Glomerular endothelial cell (primary cell): ENCODE results near the gene IP6K2. TPM values are rescaled to one million over a fixed set of nuclear protein-coding genes. Genes with fewer than 3 reads are reported as not detected.

Source experiments
- DNase-seq: peaks from one replicate; pipeline ENCODE4 v3.0.0-alpha.2; 2011; ENCODE audit warnings: low read depth, low spot score; ENCODE audit errors: extremely low read depth
- total RNA-seq: library from RNA; depleted of rRNA; stranded (reverse); fragments of >200 nt; gene quantifications from 2 replicates; pipeline ENCODE4 v1.2.3, GENCODE V29; 2015

The IP6K2 gene
- total RNA-seq, 1 donor from 2014 or later: 66.1 TPM

DNA sequence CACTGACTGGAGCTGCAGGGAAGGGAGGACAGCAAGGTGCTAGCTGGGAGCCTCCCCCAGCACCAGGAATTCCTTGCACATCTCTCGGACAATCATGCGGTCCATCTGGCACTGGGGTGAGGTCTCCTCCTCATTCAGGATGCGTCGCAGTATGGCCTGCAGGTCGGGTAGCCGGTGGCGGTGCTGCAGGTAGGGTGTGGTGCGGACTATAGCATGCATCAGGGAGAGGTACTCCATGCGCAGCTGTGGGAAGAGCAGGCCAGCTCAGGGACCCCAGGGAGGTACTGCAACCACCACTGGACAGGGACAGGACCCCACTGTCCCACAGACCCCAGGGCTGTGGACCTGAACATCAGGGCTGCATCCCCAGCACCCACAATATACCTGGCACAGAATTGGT, 42.5 kb downstream of the IP6K2 start:
- no peak for DNase-seq

DNA sequence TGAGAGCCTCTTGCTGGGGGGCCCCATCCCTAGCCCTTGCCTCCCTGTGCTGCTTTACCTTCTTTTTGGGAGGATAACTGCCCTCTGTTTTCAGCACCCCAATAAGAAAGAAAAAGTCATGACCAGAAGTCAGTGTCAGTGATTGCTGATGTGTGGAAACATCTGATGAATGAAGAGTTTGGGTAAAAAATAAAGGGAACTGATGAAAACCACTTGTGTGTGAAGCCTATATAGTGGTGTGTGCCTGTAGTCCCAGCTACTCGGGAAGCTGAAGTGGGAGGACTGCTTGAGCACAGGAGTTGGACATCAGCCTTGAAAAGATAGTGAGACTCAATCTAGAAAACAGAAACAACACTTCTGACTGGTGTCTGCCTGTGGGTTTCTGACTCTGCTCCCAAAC, 44.5 kb downstream of the IP6K2 start:
- DNase-seq: no peak

DNA sequence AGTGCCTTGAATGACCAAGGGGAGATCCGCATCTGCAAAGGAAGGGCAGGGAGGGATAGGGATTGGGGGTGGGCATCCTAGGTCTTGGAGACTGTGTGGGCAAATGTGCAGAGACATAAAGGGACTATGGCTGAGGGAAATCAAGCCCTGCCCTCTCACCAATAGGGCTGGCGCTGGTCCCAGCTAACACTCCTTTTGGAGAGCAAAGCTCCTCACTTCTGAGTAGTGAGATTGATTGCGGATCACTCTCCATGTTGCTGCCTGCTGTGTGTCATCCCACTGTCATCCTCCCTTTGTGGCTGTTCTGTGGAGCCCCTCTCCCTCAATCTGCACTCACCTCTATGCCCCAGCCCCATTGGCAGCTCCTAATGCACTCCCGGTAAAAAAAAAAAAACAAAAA, 52.1 kb downstream of the IP6K2 start:
- DNase-seq: no peak

DNA sequence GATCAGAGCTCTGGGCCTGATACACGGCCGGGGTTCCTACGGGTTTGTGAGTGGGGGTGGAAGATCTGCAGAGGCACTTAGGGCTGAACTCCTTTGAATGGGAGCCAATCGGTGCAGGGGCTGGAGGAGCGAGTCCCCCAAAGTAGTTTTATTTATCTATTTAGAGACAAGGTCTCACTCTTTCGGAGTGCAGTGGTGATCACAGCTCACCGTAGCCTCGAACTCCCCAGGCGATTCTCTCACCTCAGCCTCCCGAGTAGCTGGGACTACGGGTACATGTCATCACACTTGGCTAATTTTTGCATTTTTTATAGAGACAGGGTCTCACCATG, 52.7 kb downstream of the IP6K2 start:
- no peak for DNase-seq

DNA sequence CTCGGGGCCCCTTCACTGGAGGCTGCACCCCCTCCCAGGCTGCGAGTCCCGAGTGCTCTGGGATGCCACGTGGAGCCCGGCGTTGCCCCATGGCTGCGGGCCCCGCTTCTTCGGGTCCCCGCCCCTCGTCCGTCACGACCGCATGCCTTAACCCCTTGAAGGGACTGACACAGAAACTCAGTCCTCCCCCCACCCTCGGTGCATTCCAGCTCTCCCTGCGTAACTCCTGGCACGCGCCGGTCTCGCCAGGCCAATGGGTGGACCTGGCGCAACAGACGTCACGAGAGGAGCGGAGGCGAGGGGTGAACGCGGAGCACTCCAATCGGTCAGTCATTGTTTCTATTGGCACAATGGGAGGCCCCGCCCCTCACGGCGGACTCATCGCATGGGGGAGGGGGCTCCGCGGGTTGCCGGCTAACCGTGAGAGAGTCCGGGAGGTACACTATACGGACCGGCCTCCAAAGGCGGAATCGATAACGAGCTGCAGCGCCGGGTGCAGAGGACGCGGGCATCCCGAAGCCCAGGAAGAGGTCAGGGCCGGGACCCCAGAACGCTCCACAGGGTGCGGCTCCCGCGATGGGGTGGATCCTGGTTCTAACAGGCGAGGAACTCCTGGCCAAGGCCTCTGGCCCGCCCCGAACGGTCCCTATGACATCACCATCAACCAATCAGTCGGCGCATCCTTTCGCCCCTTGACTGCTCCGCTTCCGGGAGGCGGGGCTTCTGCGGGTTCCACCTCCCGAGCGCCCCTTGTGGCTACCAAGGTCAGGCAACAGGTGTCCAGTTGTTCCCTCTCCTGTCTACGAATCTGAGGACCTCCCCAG, 53.3 kb downstream of the IP6K2 start:
- peak; percentile 77 for DNase-seq

DNA sequence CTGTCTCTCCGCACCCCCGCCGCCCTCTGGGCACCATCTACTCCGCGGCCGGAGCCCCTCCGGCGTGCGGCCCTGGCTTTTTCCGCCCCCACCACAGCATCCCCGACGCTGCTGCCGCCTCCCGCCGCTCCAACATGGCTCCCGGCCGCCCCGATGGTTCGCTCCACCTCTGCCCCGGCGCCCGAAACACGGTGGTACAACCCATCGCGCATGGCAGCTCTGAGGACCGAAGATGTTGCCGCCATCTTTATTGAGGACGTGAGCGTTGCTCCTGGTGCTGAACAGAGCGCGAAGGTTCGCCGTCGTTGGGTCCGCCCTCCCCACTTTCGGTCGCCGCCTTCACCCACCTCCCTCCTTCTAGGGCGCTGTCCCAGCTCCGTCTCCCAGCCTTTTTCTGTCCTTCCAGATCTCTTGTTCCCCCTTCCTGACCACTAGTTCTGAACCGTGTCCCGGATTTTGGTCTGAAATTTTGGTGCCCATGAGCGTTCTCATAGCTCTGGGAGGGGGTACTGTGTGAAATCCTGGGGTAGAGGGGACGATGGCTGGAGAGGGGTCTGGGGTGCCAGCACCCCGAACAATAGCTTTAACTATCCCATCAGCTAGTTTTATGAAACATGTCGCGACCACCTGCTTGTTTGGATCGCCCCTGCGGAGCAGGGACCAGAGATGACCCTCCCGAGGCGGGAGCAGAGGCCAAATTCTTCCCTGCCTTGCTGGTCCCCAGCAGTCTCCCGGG, 54.1 kb downstream of the IP6K2 start, which contains the start of gene CELSR3:
CELSR3 (minus strand) TSS at position 134 of the 736 bp plus-strand sequence. CDS start 252 bp downstream, outside the sequence.
- DNase-seq: no peak

DNA sequence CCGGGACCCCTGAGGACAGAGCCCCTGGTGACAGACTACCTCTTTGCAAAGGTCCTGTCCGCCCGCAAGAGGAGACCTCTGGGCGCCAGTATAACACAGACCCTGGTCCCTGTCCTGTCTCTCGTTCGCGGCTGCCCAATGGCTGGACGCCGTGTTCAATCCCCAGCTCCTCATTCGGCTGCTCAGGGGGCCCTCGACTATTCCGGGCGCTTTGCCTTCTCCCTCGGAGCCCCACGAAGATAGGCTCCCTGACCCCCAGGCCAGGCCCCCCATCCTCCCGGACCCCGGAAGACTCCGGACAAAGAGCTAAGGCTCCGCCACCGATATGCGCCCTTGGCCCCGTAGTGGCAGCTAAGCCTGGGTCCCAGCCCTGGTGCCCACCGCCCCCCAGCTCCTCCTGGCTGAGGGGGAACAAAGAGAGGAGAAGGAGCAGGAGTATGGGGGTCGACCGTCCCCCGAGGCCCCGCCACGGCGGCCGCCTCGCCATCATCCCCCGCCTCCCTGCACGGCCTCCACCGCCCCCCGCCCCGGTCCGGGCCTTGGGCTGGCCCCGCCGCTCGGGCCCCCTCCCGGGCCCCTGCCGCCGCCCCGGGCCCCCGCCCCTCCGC, 54.8 kb downstream of the IP6K2 start:
- DNase-seq: no peak

DNA sequence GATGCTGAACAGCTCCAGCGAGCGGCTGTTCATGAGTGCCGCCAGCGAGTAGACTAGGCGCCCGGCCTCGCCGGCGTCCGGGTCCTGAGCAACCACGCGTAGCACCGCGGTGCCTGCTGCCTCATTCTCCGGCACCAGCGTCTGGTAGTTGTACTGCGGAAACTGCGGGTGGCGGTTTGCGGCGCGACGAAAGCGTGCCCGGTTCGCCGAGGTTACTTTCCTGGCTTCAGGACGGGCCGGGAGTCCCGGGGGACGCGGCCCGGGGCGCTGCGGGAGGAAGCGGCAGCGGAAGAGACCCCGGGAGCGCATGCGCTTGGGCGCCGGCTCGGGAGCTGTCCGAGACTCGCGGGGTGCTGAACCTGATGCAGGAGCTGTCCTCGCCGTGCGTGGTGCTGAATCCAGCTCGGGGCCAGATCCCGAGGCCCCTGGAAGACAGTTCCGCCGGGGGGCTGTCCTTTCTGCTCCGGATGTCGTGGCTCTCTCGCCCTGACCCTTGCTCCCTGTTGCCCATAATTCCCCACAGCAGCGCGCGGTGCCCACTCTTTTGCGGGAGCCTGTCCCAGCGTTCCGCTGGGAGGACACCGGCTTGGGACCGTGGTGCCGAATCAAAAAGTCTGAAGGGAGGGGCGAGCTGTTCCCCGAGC, 55.4 kb downstream of the IP6K2 start:
- DNase-seq: no peak

DNA sequence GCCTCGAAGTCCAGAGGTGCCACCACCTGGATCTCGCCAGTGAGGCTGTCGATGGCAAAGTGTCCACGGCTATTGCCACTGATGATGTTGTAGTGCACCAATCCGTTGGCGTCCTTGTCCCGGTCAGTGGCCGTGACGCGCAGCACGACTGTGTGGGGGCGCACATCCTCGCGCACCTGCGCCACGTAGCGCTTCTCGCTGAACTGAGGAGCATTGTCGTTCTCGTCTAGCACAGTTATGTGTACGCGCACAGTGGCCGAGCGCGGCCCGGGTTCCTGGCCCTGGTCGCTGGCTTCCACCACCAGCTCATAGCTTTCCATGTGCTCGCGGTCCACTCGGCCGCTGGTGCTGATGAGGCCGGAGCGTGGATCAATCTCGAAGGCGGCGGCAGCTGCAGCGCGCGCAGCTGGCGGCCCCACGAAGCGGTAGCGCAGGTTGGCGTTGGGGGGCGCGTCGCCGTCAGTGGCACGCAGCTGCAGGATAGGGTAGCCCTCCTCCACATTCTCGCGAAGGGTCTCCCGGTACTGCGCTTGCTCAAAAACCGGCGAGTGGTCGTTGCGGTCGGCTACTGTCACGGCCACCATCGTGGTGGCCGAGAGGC, 56.1 kb downstream of the IP6K2 start:
- no peak for DNase-seq

DNA sequence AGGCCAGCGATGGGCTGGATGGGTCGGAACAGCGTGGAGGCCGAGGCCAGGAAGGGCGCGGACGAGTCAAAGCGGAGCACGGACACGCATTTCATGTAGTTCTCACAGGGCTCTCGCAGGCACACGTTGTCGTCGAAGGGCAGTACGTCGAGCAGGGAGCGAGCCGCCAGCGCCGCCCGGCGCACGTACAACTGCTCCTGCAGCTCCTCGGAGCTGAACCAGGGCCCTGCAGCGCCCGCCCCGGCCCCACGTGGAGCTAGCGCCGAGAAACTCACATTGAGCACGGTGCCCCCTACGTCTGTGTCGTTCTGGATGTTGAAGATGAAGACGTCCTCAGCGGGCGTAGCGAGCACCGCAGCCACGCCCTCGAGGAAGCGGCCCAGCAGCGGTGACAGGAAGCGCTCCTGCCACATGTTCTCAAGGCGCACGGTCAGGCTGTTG, 60.2 kb downstream of the IP6K2 start:
- DNase-seq: no peak

DNA sequence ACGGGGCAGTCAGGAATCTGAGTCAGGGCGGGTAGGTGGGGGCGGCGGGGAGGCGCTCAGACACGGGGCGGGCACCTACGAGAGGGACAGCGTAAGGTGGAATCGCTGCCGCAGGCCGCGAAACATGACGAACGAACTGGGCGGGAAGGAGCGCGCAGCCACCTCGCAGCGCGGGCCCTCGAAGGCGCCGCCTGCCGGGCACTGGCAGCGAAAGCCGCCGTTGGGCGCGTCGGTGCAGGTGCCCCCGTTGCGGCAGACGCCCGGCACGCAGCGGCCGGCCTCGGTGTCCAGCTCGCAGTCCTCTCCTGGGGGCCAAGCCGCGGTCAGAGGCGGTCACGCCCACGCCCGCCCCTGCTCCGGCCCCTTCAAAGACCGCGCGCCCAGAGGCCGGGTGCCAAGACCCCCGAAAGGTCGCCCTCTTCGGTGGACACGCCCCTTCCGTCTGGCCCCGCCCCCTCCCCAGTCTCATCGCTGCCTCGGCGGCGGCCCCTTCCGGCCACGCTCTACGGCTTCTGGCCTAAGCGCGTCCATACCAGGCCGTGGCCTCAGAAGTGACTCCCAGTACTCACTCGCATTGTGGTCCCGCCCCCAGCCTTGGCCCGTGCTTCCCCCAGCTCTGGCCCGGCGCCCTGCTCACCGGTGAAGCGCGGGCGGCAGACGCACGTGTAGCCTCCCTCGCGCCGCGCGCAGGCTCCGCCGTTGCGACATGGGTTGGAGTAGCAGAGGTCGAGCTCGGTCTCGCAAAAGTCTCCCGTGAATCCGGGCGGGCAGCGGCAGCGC, 60.8 kb downstream of the IP6K2 start:
- DNase-seq: no peak

DNA sequence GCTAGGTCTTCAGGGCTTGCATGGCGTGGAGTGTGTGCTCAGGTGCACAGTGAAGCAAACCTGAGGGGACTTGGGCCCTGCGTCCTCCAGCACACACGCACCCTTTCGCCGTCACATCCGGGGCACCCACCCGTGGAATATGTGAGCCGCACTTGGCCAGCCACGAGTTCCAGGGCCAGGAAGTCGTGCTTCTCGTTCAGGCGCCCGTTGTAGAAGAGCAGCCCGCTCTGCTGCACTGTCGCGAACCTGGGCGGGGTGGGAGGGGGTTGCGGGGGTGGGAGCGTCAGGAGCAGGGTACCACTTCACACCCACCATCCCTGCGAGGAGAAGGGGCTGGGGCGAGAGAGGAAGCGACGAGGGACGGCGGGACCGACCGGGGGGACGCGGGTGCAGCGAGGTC, 61.4 kb downstream of the IP6K2 start:
- DNase-seq: no peak

DNA sequence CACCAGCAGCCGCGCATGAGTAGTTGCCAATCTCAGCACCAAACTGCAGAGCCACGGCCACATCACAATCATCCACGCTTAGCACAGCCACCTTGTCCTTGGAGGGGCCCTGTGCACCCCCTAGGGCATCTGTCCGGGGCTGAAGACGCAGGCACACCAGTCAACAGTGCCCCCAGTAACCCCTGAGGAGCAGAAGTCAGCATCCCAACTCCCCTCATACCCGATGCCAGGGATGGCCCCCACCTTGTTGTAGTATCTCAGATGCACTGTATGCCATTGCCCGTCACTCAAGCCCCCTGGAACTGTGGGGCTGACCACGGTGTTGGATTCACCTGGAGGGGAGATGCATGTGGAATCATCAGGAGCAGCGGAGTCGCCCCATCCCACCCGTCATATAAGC, 62.0 kb downstream of the IP6K2 start:
- no peak for DNase-seq

DNA sequence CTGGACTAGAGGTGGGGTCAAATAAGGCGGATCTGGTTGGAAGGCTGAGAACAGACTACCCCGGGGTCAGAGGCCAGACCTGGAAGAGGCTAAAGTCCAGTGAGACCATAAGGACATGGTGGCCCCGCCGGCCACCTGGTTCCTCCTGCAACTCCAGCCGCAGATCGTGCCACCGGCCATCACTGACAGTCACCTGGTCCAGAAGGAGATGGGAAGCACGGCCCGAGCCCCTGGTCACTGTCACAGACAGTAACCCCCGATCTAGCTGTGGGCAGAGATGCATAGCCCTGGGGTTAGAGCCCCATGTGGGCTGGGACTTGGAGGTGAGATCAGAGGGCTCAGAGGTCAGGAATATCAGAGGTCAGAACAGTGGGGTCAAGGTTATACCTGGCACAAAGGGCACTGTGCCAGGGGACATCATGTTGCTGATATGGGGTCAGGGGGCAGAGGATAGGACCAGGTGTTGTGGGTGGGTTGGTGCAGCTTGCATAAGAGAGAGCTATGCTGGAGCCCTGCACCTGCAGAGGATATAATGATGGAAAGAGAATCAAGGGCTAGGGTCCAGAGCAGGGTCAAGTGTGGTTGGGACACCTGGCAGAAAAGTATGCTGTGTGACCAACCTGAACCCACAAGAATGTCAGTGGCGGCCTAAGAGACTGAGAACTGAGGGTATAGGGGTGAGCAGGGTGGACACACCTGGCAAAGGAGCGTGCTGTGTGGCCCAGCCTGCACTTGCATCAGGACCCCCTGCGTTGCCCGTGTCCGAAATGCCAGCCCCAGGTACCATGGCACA, 63.9 kb downstream of the IP6K2 start:
- DNase-seq: no peak

DNA sequence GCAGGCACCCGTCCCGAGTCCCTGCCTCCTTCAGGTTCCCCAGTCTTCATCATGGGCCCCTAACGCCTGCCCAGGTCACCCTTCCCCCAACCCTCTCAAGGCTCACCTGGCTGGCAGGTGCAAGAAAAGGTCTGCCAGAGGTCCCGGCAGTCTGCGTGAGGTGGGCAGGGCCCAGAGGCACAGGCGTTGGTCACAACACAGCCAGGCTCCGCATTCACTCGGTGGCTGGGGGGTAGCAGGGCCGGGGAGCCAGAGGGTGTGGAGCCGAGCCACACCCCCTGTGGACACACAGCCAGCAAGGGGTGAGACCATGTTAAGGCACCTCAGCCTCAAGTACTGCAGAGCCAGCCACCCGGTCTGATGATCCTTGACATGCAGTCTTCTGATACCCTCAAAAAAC, 65.2 kb downstream of the IP6K2 start:
- DNase-seq: no peak

DNA sequence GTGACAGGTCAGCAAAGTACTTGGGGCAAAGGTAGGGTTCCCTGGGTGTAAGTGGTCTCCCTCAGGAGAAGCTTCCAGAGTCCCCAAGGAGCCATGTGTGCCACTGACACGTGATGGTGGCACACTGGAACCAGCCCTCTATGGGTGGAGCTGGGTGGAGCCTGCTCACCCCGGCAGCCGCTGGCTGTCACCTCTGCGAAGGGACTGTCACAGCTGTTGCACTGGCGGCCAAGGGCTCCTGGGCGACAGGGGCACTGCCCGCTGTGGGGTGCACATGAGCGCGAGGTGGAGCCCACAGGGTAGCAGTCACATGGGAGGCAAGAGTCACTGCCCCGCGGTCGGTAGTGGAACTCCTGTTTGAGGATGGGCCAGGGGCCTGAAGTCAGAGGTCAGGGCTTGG, 66.3 kb downstream of the IP6K2 start:
- DNase-seq: no peak

DNA sequence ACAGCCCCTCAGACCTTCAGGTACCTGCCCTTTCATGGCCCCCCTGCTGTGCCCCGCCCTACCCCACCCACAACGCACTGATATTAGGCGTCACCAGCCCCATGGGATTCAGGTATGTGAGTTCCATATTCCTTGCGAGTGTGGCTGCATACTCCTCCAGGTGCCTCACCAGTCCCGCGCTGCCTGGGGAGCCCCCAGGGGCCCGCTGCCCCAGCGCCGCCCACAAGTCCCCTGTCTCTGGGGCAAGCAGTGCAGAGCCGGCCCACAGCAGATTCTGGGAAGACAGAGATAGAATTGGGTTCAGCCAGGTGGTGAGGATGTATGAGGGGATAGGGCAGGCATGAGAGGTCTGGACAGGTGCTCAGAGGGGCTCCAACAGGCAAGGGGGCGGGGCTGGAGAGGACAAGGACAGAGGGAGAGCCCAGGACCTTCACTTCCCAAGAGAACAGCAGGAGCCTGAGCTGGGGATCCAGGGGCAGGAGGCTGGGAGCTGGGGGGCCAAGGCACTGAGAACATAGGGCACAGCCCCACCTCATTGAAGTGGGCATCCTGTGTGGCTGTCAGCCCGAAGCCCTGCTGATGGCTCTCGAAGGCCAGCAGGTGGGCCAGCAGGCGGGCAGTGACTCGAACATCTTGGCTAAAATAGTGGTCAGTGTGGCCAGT, 68.7 kb downstream of the IP6K2 start:
- DNase-seq: no peak

DNA sequence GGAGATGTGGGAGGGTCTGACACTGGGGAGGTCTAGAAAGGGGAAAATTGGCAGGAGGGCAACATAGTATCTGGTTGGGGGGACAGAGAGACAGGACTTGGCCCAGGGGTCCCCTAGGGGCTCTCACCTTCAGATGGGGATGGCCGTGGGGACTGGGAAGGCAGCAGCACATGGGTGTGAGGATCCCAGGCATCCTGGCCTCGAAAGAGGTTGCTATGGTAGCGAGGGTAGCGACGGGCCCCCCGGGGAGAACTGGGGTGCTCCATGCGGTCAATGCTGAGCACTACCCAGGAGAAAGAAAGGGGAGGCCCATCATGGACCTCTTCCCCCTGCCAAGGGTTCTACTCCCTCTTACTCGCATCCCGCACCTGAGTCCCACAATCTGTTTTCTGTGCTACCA, 69.3 kb downstream of the IP6K2 start:
- DNase-seq: no peak
